Liver (tissue), 9 donors: ENCODE data around the gene SLFN12. TPM values are rescaled to one million over a fixed set of nuclear protein-coding genes. Genes with fewer than 3 reads are reported as not detected.

Experiments used
- DNase-seq: peaks from one replicate; pipeline ENCODE4 v3.0.0-alpha.2; 2017; ENCODE audit warnings: low spot score
- H3K27ac ChIP-seq, 2 donors: one replicate each; pipeline ENCODE4 v1.7.0; 2013; ENCODE audit warnings: inconsistent platforms in 2 of 2, low read length in 2 of 2, control low read depth in 1 of 2, low read depth in 1 of 2, mild to moderate bottlenecking in 1 of 2
- H3K27me3 ChIP-seq, 4 donors: one replicate each; pipeline versions ENCODE4 v1.6.1 to v1.7.0; 2013; ENCODE audit warnings: low read length in 3 of 4, inconsistent platforms in 1 of 4, mild to moderate bottlenecking in 1 of 4, moderate library complexity in 1 of 4; ENCODE audit not compliant: control insufficient read depth in 4 of 4, insufficient read depth in 4 of 4
- H3K36me3 ChIP-seq, 4 donors: one replicate each; pipeline versions ENCODE4 v1.6.1 to v1.7.0; 2013; ENCODE audit warnings: low read length in 3 of 4, mild to moderate bottlenecking in 3 of 4, low read depth in 1 of 4, moderate library complexity in 1 of 4; ENCODE audit not compliant: control insufficient read depth in 4 of 4, insufficient read depth in 3 of 4
- H3K4me1 ChIP-seq, 4 donors: one replicate each; pipeline versions ENCODE4 v1.6.1 to v1.7.0; 2013; ENCODE audit warnings: low read length in 3 of 4, mild to moderate bottlenecking in 3 of 4, moderate library complexity in 1 of 4; ENCODE audit not compliant: control insufficient read depth in 4 of 4, insufficient read depth in 4 of 4
- H3K4me3 ChIP-seq, 3 donors: one replicate each; pipeline versions ENCODE4 v1.6.1 to v1.7.0; 2013; ENCODE audit warnings: low read length in 3 of 3, control low read depth in 1 of 3, low read depth in 1 of 3, mild to moderate bottlenecking in 1 of 3
- H3K9ac ChIP-seq, 2 donors: one replicate each; pipeline ENCODE4 v1.7.0; 2013; ENCODE audit warnings: low read length in 2 of 2, mild to moderate bottlenecking in 2 of 2, moderate library complexity in 2 of 2, control low read depth in 1 of 2, low read depth in 1 of 2
- H3K9me3 ChIP-seq, 4 donors: one replicate each; pipeline versions ENCODE4 v1.6.1 to v1.7.0; 2013; ENCODE audit warnings: low read length in 3 of 4; ENCODE audit not compliant: control insufficient read depth in 4 of 4
- EGR1 ChIP-seq, 2 donors: IDR thresholded peaks; 2 replicates each; pipeline ENCODE4 v1.6.1; 2016 to 2018; ENCODE audit warnings: antibody characterized with exemption in 2 of 2, low read depth in 2 of 2
- FOXA1 ChIP-seq: IDR thresholded peaks from 2 replicates; pipeline ENCODE4 v1.6.1; 2016; ENCODE audit warnings: antibody characterized with exemption
- FOXA2 ChIP-seq: IDR thresholded peaks from 2 replicates; pipeline ENCODE4 v1.6.1; 2016; ENCODE audit warnings: antibody characterized with exemption
- GABPA ChIP-seq, 2 donors: IDR thresholded peaks in 1 of 2; conservative IDR thresholded peaks in 1 of 2; 2 replicates each; pipeline ENCODE4 v1.6.1; 2016; ENCODE audit warnings: antibody characterized with exemption in 2 of 2, mild to moderate bottlenecking in 1 of 2, moderate library complexity in 1 of 2
- HNF4A ChIP-seq, 2 donors: conservative IDR thresholded peaks; 2 replicates each; pipeline ENCODE4 v1.6.1; 2016; ENCODE audit warnings: antibody characterized with exemption in 2 of 2, mild to moderate bottlenecking in 2 of 2
- HNF4G ChIP-seq: IDR thresholded peaks from 2 replicates; pipeline ENCODE4 v1.6.1; 2016; ENCODE audit warnings: antibody characterized with exemption
- JUND ChIP-seq, 2 donors: IDR thresholded peaks; 2 replicates each; pipeline ENCODE4 v1.6.1; 2016; ENCODE audit warnings: antibody characterized with exemption in 2 of 2
- NR2F2 ChIP-seq: IDR thresholded peaks from 2 replicates; pipeline ENCODE4 v1.6.1; 2016; ENCODE audit warnings: antibody characterized with exemption
- RAD21 ChIP-seq, 2 donors: IDR thresholded peaks; 2 replicates each; pipeline ENCODE4 v1.6.1; 2016; ENCODE audit warnings: antibody characterized with exemption in 2 of 2, mild to moderate bottlenecking in 2 of 2
- RXRA ChIP-seq, 2 donors: IDR thresholded peaks; 2 replicates each; pipeline ENCODE4 v1.6.1; 2017 to 2018; ENCODE audit warnings: antibody characterized with exemption in 2 of 2, mild to moderate bottlenecking in 1 of 2
- SP1 ChIP-seq: IDR thresholded peaks from 2 replicates; pipeline ENCODE4 v1.6.1; 2018; ENCODE audit warnings: antibody characterized with exemption, mild to moderate bottlenecking
- TAF1 ChIP-seq: conservative IDR thresholded peaks from 2 replicates; pipeline ENCODE4 v1.6.1; 2016; ENCODE audit warnings: antibody characterized with exemption, mild to moderate bottlenecking
- YY1 ChIP-seq: IDR thresholded peaks from 2 replicates; pipeline ENCODE4 v1.6.1; 2016; ENCODE audit warnings: antibody characterized with exemption, mild to moderate bottlenecking
- WGBS: extraction: QIAGEN DNeasy Blood & Tissue Kit; methylation state at CpG from one replicate; pipeline ENCODE4 v1.1.7; 2013; 5-methylcytosine and 5-hydroxymethylcytosine counted together
- polyA plus RNA-seq, 2 donors: library from polyadenylated mRNA; stranded (reverse) in 1 of 2; unstranded in 1 of 2; fragments of 200-250 nt in 1 of 2; fragments of >200 nt in 1 of 2; fragmentation: Nextera tagmentation in 1 of 2; extraction: Ambion mirVana in 1 of 2; gene quantifications; one replicate each; pipeline versions ENCODE4 v1.2.1 to v1.2.3, GENCODE V29; 2013 to 2015
- total RNA-seq, 2 donors: library from RNA; depleted of rRNA; stranded (reverse); fragments of >200 nt; gene quantifications; one replicate each; pipeline ENCODE4 v1.2.3, GENCODE V29; 2014
- TF ChIP-seq, protein P1 (sequence below): IDR thresholded peaks from 2 replicates; pipeline ENCODE4 v1.6.1; 2016; ENCODE audit warnings: antibody characterized with exemption
- TF ChIP-seq, protein P2 (sequence below): fragments of 150-350 bp; IDR thresholded peaks from 2 replicates; pipeline ENCODE4 v1.5.1; 2017; ENCODE audit warnings: improper control_type of control experiment, low read depth, low read length; ENCODE audit not compliant: missing input control
- TF ChIP-seq, protein P3 (sequence below): IDR thresholded peaks from 2 replicates; pipeline ENCODE4 v1.6.1; 2016; ENCODE audit warnings: antibody characterized with exemption
- TF ChIP-seq, protein P4 (sequence below): IDR thresholded peaks from 2 replicates; pipeline ENCODE4 v1.6.1; 2016; ENCODE audit warnings: antibody characterized with exemption, mild to moderate bottlenecking
- donor health status: healthy.
- donor health status: healthy.
- donor health status: healthy.
- donor health status: healthy.
- donor health status: healthy.

Gene SLFN12
- total and polyA plus RNA-seq, 4 donors, result 0.91 to 5.0 (median 2.2) TPM

DNA sequence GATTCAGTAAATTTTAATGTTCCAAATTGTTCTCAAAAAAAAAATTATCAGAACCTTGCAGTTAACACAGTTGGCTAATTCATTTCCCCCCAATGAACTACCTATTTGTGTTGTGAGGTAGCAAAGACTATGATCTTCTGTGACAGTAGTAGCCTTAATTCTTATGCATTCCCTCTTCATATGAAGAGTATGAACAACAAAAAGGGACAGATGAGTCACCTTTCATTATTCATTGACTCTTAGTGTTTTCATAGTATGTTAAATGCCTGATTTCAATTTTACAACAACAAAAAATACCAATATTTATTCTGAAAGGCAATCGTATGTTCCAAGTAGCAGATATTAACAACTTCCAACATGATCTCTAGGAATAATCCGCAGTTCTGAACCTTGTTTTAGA lies 55.2 kb downstream of the SLFN12 start:
- no peak overlapping the region for H3K27ac ChIP-seq
- no peak for DNase-seq
- peaks cover 0 to 9% (median under 1%) of the 10 kb centered on the region in 4 donors for H3K27me3 ChIP-seq
- no peaks in the 10 kb centered on the region for H3K9me3 ChIP-seq
- 65% methylated on average over 2 of the region's 2 CpGs for WGBS
- no peak overlapping the region for H3K9ac ChIP-seq
- no peak overlapping the region for H3K4me3 ChIP-seq
- peaks cover 1 to 13% (median 8%) of the 10 kb centered on the region in 4 donors for H3K4me1 ChIP-seq
- H3K36me3 ChIP-seq, result no peaks in the 10 kb centered on the region
- TF ChIP-seq, protein P1, sequence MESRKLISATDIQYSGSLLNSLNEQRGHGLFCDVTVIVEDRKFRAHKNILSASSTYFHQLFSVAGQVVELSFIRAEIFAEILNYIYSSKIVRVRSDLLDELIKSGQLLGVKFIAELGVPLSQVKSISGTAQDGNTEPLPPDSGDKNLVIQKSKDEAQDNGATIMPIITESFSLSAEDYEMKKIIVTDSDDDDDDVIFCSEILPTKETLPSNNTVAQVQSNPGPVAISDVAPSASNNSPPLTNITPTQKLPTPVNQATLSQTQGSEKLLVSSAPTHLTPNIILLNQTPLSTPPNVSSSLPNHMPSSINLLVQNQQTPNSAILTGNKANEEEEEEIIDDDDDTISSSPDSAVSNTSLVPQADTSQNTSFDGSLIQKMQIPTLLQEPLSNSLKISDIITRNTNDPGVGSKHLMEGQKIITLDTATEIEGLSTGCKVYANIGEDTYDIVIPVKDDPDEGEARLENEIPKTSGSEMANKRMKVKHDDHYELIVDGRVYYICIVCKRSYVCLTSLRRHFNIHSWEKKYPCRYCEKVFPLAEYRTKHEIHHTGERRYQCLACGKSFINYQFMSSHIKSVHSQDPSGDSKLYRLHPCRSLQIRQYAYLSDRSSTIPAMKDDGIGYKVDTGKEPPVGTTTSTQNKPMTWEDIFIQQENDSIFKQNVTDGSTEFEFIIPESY, result no peak
- TF ChIP-seq RXRA (IDR thresholded peaks at IDR 0.05), result no peak
- TF ChIP-seq HNF4G, result no peak
- TF ChIP-seq, protein P2, sequence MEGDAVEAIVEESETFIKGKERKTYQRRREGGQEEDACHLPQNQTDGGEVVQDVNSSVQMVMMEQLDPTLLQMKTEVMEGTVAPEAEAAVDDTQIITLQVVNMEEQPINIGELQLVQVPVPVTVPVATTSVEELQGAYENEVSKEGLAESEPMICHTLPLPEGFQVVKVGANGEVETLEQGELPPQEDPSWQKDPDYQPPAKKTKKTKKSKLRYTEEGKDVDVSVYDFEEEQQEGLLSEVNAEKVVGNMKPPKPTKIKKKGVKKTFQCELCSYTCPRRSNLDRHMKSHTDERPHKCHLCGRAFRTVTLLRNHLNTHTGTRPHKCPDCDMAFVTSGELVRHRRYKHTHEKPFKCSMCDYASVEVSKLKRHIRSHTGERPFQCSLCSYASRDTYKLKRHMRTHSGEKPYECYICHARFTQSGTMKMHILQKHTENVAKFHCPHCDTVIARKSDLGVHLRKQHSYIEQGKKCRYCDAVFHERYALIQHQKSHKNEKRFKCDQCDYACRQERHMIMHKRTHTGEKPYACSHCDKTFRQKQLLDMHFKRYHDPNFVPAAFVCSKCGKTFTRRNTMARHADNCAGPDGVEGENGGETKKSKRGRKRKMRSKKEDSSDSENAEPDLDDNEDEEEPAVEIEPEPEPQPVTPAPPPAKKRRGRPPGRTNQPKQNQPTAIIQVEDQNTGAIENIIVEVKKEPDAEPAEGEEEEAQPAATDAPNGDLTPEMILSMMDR, result no peak
- TF ChIP-seq RAD21 (IDR thresholded peaks at IDR 0.05), result no peak
- TF ChIP-seq EGR1 (IDR thresholded peaks at IDR 0.05; ENCODE audit: low read depth in 2 of 2), result no peak
- no peak for TF ChIP-seq FOXA1
- TF ChIP-seq JUND (IDR thresholded peaks at IDR 0.05), result no peak
- no peak for TF ChIP-seq TAF1
- no peak for TF ChIP-seq GABPA (IDR thresholded peaks at IDR 0.05 in 1 of 2, conservative IDR thresholded peaks at IDR 0.05 in 1 of 2)
- TF ChIP-seq, protein P3, sequence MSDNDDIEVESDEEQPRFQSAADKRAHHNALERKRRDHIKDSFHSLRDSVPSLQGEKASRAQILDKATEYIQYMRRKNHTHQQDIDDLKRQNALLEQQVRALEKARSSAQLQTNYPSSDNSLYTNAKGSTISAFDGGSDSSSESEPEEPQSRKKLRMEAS, result no peak
- TF ChIP-seq SP1, result no peak
- TF ChIP-seq YY1, result no peak
- TF ChIP-seq FOXA2, result no peak
- TF ChIP-seq, protein P4, sequence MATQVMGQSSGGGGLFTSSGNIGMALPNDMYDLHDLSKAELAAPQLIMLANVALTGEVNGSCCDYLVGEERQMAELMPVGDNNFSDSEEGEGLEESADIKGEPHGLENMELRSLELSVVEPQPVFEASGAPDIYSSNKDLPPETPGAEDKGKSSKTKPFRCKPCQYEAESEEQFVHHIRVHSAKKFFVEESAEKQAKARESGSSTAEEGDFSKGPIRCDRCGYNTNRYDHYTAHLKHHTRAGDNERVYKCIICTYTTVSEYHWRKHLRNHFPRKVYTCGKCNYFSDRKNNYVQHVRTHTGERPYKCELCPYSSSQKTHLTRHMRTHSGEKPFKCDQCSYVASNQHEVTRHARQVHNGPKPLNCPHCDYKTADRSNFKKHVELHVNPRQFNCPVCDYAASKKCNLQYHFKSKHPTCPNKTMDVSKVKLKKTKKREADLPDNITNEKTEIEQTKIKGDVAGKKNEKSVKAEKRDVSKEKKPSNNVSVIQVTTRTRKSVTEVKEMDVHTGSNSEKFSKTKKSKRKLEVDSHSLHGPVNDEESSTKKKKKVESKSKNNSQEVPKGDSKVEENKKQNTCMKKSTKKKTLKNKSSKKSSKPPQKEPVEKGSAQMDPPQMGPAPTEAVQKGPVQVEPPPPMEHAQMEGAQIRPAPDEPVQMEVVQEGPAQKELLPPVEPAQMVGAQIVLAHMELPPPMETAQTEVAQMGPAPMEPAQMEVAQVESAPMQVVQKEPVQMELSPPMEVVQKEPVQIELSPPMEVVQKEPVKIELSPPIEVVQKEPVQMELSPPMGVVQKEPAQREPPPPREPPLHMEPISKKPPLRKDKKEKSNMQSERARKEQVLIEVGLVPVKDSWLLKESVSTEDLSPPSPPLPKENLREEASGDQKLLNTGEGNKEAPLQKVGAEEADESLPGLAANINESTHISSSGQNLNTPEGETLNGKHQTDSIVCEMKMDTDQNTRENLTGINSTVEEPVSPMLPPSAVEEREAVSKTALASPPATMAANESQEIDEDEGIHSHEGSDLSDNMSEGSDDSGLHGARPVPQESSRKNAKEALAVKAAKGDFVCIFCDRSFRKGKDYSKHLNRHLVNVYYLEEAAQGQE, result no peak
- no peak for TF ChIP-seq NR2F2

DNA sequence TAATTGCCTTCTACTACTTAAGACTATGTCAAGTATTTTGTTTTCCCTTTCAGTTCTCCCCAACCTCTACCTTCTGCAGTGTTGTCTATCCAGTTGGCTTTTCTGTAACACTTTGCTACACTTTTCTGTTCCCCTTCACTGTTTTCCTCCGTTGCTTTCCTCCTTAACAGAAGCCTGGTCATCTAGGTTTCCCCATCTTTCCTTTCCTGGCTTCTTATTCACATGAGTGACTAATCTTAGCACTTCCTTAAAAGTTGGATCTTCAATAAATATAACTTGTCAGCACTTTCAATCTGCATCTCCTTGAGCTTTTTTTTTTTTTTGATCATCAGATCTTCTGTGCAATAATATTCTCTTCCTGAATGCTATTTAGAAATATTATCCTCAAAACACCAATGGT lies 56.1 kb downstream of the SLFN12 start:
- Histone ChIP-seq H3K9me3 (peaks cover 0 to 4% (median 0%) of the 10 kb centered on the region in 4 donors), H3K36me3 (no peaks in the 10 kb centered on the region), H3K27ac (peak overlapping the region in 1 of 2 donors; percentile 7), H3K4me3 (no peak overlapping the region), H3K4me1 (peaks cover 1 to 13% (median 8%) of the 10 kb centered on the region in 4 donors), H3K27me3 (peaks cover 0 to 9% (median under 1%) of the 10 kb centered on the region in 4 donors), H3K9ac (no peak overlapping the region)
- DNase-seq, result no peak
- 30% methylated on average over 1 of the region's 1 CpG for WGBS
- no peak for TF ChIP-seq EGR1 (IDR thresholded peaks at IDR 0.05; ENCODE audit: low read depth in 2 of 2)
- no peak for TF ChIP-seq SP1
- TF ChIP-seq FOXA2, result no peak
- TF ChIP-seq HNF4G, result no peak
- TF ChIP-seq NR2F2, result no peak
- no peak for TF ChIP-seq RAD21 (IDR thresholded peaks at IDR 0.05)
- no peak for TF ChIP-seq HNF4A (conservative IDR thresholded peaks at IDR 0.05)
- TF ChIP-seq JUND (IDR thresholded peaks at IDR 0.05), result no peak
- no peak for TF ChIP-seq RXRA (IDR thresholded peaks at IDR 0.05)
- TF ChIP-seq TAF1, result no peak
- TF ChIP-seq, protein P2, result no peak
- TF ChIP-seq, protein P3, result no peak
- TF ChIP-seq, protein P1, result no peak
- TF ChIP-seq YY1, result no peak
